GM06990 (cell line): ENCODE results near the gene RPUSD3.

ENCODE experiments used
- DNase-seq: peaks from one replicate; pipeline ENCODE4 v3.0.0-alpha.2; 2011; ENCODE audit not compliant: insufficient read length; ENCODE audit errors: extremely low read depth
- H3K27me3 ChIP-seq: replicated peaks from 2 replicates; pipeline ENCODE4 v1.6.0; 2011; ENCODE audit warnings: low read length; ENCODE audit not compliant: control insufficient read depth, insufficient read depth
- H3K36me3 ChIP-seq: 2 replicates; pipeline ENCODE4 v1.5.1; 2011; ENCODE audit warnings: low read length; ENCODE audit not compliant: control insufficient read depth, insufficient read depth
- H3K4me3 ChIP-seq: replicated peaks from 2 replicates; pipeline ENCODE4 v1.5.1; 2011; ENCODE audit warnings: low read depth, mild to moderate bottlenecking, control low read depth, low read length
- TF ChIP-seq, protein P1 (sequence below): IDR thresholded peaks from 2 replicates; pipeline ENCODE4 v1.5.1; 2011; ENCODE audit warnings: low read length, control low read depth, mild to moderate bottlenecking, inconsistent platforms; ENCODE audit not compliant: insufficient read depth, poor library complexity, severe bottlenecking

RPUSD3 gene, protein sequence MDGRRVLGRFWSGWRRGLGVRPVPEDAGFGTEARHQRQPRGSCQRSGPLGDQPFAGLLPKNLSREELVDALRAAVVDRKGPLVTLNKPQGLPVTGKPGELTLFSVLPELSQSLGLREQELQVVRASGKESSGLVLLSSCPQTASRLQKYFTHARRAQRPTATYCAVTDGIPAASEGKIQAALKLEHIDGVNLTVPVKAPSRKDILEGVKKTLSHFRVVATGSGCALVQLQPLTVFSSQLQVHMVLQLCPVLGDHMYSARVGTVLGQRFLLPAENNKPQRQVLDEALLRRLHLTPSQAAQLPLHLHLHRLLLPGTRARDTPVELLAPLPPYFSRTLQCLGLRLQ

GRCh38 chr3:9843715-9844438, at the start of gene RPUSD3:
Gene RPUSD3 (minus strand): TSS chr3:9844008. CDS start chr3:9843990, 18 bp downstream.
- Histone ChIP-seq H3K27me3 (no peaks in the 10 kb centered on the region), H3K36me3 (peaks cover 17% of the 10 kb centered on the region), H3K4me3 (peak within 1 kb of the TSS; percentile 80)
- TF ChIP-seq, protein P1, sequence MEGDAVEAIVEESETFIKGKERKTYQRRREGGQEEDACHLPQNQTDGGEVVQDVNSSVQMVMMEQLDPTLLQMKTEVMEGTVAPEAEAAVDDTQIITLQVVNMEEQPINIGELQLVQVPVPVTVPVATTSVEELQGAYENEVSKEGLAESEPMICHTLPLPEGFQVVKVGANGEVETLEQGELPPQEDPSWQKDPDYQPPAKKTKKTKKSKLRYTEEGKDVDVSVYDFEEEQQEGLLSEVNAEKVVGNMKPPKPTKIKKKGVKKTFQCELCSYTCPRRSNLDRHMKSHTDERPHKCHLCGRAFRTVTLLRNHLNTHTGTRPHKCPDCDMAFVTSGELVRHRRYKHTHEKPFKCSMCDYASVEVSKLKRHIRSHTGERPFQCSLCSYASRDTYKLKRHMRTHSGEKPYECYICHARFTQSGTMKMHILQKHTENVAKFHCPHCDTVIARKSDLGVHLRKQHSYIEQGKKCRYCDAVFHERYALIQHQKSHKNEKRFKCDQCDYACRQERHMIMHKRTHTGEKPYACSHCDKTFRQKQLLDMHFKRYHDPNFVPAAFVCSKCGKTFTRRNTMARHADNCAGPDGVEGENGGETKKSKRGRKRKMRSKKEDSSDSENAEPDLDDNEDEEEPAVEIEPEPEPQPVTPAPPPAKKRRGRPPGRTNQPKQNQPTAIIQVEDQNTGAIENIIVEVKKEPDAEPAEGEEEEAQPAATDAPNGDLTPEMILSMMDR: no peak
- peak; percentile 92 for DNase-seq

DNA sequence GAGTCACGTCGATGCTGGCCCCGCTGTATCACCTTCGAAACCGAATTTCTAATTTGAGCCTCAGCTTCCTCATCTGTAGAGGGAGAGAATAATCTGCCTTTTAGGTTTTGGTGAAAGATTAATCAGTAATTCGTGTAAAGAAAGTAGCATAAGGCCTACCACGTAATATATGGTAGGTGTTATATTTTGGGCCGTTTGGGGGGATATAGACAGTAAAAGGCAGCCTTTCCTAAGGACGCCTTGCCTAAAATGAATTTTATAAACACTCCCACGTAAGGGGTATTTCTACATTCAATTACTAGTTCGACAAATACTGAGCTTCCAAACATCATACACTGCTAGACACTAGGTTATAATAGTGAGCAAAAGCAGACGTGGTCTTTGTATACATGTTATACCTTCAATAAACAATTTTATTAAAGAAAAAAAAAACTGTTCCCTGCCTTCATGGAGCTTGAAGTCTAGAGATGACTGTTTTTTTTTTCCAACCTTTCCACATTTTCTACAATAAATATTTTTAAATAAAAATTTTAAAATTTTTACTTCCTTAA, 47.3 kb upstream of the RPUSD3 start:
- no peaks in the 10 kb centered on the region for H3K27me3 ChIP-seq
- DNase-seq: no peak
- H3K36me3 ChIP-seq: peaks cover 10% of the 10 kb centered on the region
- H3K4me3 ChIP-seq: peak overlapping the region; percentile 100
- TF ChIP-seq, protein P1: no peak

GRCh38 chr3:9890249-9891071, 46.7 kb upstream of the RPUSD3 start, which contains the start of gene JAGN1:
Gene JAGN1 (plus strand): TSS chr3:9890610. CDS start chr3:9890723, 113 bp downstream.
- Histone ChIP-seq H3K36me3 (peaks cover 10% of the 10 kb centered on the region), H3K27me3 (no peaks in the 10 kb centered on the region), H3K4me3 (peak within 1 kb of the TSS; percentile 100)
- peak; percentile 93 for DNase-seq
- TF ChIP-seq, protein P1: no peak

DNA sequence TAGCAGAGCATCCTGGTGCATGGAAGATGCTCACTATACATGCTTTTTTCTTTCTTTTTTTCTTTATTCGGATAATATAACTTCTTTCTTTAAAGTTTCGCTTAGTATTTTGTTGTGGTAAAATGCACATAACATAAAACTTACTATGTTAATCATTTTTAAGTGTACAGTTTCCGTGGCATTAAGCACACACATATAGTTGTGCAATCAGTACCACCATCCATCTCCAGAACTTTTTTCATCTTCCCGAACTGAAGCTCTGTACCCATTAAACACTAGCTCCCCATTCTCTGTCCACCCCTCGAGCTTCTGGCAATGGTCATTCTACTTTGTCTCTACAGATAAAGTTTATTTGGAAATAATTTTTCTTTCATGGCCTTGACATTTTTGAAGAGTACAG, 45.6 kb upstream of the RPUSD3 start:
- TF ChIP-seq, protein P1: no peak
- H3K36me3 ChIP-seq: peaks cover 10% of the 10 kb centered on the region
- no peak for DNase-seq
- no peak overlapping the region for H3K4me3 ChIP-seq
- no peaks in the 10 kb centered on the region for H3K27me3 ChIP-seq

DNA sequence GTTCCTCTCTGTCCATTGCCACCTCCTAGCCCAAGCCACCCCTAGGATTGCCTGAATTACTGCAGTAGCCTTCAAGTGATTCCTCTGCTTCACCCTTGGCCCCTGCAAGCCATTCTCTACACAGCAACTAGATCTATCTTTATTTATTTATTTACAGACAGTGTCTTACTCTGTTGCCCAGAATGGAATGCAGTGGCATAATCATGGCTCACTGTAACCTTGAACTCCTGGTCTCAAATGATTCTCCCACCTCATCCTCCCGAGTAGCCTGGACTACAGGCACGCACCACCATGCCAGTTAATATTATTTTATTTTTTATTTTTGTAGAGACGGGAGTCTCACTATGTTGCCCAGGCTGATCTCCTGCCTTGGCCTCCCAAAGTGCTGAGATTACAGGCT, 44.7 kb upstream of the RPUSD3 start:
- H3K27me3 ChIP-seq: no peaks in the 10 kb centered on the region

More for the DNA sequence above, 44.7 kb upstream of the RPUSD3 start:
- Histone ChIP-seq H3K4me3 (no peak overlapping the region), H3K36me3 (peaks cover 9% of the 10 kb centered on the region)
- TF ChIP-seq, protein P1: no peak
- no peak for DNase-seq
